ENCODE results near the gene ILKAP.

GRCh38 chr2:238151205-238151604 is 52.3 kb downstream of the ILKAP start:
- TF ChIP-seq EP300 (IDR thresholded peaks at IDR 0.05), result no peak
- TF ChIP-seq CTCF (IDR thresholded peaks at IDR 0.05), result no peak
- no peak for TF ChIP-seq POLR2A (IDR thresholded peaks at IDR 0.05; ENCODE audit: low read depth)
- no peak for TF ChIP-seq POLR2AphosphoS5 (IDR thresholded peaks at IDR 0.05)

Measured in esophagus muscularis mucosa (tissue), 4 donors.